Measurements from ENCODE around the gene TRPC4AP. TPM values are rescaled to one million over a fixed set of nuclear protein-coding genes. Genes with fewer than 3 reads are reported as not detected.

TRPC4AP gene
- total RNA-seq, 1 donor from 2014 or later: 95.6 TPM

DNA sequence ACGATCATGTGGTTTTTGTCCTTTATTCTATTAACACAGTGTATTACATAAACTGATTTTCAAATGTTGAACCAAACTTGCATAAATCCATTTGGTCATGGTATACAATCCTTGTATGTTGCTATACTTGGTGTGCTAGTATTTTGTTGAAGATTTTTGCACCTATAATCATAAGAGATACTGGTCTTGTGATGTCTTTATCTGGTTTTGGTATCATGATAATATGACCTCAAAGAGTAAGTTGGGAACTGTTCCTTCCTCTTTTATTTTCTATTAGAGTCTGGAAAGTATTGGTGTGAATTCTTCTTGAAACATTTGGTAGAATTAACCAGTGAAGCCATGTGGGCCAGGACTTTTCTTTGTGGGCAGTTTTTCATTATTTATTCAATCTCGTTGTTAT is 65.3 kb downstream of the TRPC4AP start:
- Mint-ChIP-seq H3K36me3 (peaks cover 52% of the 10 kb centered on the region), H3K27me3 (ENCODE audit: low read depth) (no peaks in the 10 kb centered on the region)

DNA sequence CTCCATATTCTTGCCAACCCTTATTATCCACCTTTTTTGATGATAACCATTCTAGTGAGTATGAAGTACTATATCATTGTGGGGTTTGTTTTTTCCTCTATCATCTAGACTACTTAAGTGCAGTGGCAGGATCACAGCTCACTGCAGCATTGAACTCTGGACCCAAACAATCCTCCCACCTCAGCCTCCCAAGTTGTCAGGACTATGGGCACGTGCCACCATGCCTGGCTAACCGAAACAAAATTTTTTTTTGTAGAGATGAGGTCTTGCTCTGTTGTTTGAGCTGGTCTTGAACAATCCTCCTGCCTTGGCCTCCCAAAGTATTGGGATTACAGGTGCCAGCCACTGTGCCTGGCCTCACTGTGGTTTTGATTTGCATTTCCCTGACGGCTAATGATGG is 67.5 kb downstream of the TRPC4AP start:
- no peak for DNase-seq (ENCODE audit: low spot score in 2 of 2, unreplicated experiment in 2 of 2)
- no peak overlapping the region for H3K27ac Mint-ChIP-seq
- H3K36me3 Mint-ChIP-seq: peaks cover 45% of the 10 kb centered on the region
- TF ChIP-seq, protein P1, sequence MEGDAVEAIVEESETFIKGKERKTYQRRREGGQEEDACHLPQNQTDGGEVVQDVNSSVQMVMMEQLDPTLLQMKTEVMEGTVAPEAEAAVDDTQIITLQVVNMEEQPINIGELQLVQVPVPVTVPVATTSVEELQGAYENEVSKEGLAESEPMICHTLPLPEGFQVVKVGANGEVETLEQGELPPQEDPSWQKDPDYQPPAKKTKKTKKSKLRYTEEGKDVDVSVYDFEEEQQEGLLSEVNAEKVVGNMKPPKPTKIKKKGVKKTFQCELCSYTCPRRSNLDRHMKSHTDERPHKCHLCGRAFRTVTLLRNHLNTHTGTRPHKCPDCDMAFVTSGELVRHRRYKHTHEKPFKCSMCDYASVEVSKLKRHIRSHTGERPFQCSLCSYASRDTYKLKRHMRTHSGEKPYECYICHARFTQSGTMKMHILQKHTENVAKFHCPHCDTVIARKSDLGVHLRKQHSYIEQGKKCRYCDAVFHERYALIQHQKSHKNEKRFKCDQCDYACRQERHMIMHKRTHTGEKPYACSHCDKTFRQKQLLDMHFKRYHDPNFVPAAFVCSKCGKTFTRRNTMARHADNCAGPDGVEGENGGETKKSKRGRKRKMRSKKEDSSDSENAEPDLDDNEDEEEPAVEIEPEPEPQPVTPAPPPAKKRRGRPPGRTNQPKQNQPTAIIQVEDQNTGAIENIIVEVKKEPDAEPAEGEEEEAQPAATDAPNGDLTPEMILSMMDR (IDR thresholded peaks at IDR 0.05; ENCODE audit: unreplicated experiment): no peak
- H3K4me3 Mint-ChIP-seq: no peak overlapping the region
- no peaks in the 10 kb centered on the region for H3K4me1 Mint-ChIP-seq
- H3K27me3 Mint-ChIP-seq (ENCODE audit: low read depth): no peaks in the 10 kb centered on the region
- H3K9me3 Mint-ChIP-seq: no peaks in the 10 kb centered on the region

More for the DNA sequence above, 65.3 kb downstream of the TRPC4AP start:
- H3K4me3 Mint-ChIP-seq: no peak overlapping the region
- peak overlapping the region; percentile 42 for H3K27ac Mint-ChIP-seq
- no peak for DNase-seq (ENCODE audit: low spot score in 2 of 2, unreplicated experiment in 2 of 2)
- no peaks in the 10 kb centered on the region for H3K9me3 Mint-ChIP-seq
- no peaks in the 10 kb centered on the region for H3K4me1 Mint-ChIP-seq
- TF ChIP-seq, protein P1 (IDR thresholded peaks at IDR 0.05; ENCODE audit: unreplicated experiment): no peak

DNA sequence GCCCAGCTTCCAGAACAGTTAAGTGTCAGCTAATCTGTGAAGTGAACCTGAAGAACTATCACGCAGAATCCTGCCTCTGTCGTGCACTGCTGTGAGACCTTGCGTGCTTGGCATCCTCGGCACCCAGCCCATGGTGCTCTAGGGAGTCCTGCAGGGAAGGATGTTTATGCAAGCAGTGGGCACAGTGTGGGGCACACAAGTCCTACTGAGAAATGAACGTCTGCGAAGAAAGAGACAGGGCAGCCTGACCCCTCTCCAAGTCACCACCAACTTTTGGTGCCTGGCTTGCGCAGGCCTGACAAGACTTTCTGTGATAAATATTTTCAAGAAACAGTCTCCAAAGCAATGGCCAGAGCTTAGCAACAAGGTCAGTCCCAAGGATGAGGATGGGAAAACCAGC is 69.0 kb downstream of the TRPC4AP start:
- no peaks in the 10 kb centered on the region for H3K4me1 Mint-ChIP-seq
- peak in 1 of 2 experiments; percentile 16 for DNase-seq (ENCODE audit: low spot score in 2 of 2, unreplicated experiment in 2 of 2)
- TF ChIP-seq, protein P1 (IDR thresholded peaks at IDR 0.05; ENCODE audit: unreplicated experiment): no peak
- no peaks in the 10 kb centered on the region for H3K9me3 Mint-ChIP-seq
- no peaks in the 10 kb centered on the region for H3K27me3 Mint-ChIP-seq (ENCODE audit: low read depth)
- H3K4me3 Mint-ChIP-seq: no peak overlapping the region
- no peak overlapping the region for H3K27ac Mint-ChIP-seq
- peaks cover 42% of the 10 kb centered on the region for H3K36me3 Mint-ChIP-seq

DNA sequence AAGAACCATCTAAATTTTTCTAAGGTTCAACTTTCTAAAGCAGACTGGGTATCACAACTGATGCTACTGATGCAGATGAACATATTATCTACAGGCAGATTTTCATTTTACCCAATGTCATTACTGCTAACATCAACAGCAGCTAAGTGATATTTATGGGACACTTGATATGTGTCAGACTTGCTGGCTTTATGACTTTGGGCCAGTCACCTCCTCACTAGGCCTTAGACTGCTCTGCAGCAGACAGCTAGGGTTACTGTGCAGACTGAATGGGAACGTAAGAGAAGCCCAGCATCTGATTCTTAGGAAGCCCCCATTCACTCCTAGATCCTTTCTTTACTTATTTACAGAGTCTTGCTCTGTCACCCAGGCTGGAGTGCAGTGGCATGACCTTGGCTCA is 70.8 kb downstream of the TRPC4AP start:
- Mint-ChIP-seq H3K27me3 (ENCODE audit: low read depth) (no peaks in the 10 kb centered on the region), H3K4me1 (no peaks in the 10 kb centered on the region), H3K4me3 (no peak overlapping the region), H3K9me3 (no peaks in the 10 kb centered on the region), H3K27ac (no peak overlapping the region), H3K36me3 (peaks cover 29% of the 10 kb centered on the region)
- TF ChIP-seq, protein P1 (IDR thresholded peaks at IDR 0.05; ENCODE audit: unreplicated experiment): no peak
- no peak for DNase-seq (ENCODE audit: low spot score in 2 of 2, unreplicated experiment in 2 of 2)

GRCh38 chr20:35021063-35021462 is 71.5 kb downstream of the TRPC4AP start:
- Mint-ChIP-seq H3K9me3 (no peaks in the 10 kb centered on the region), H3K4me1 (no peaks in the 10 kb centered on the region), H3K27me3 (ENCODE audit: low read depth) (no peaks in the 10 kb centered on the region), H3K27ac (no peak overlapping the region), H3K4me3 (no peak overlapping the region), H3K36me3 (peaks cover 29% of the 10 kb centered on the region)
- TF ChIP-seq, protein P1 (IDR thresholded peaks at IDR 0.05; ENCODE audit: unreplicated experiment): no peak
- DNase-seq (ENCODE audit: low spot score in 2 of 2, unreplicated experiment in 2 of 2): peak in 1 of 2 experiments; percentile 35
